Right atrium auricular region (tissue), 2 donors: ENCODE measurements around the gene AKT1. TPM values are rescaled to one million over a fixed set of nuclear protein-coding genes. Genes with fewer than 3 reads are reported as not detected.
A peak's percentile ranks its signal among the peaks of the same experiment; 100 is the strongest.

ENCODE experiments used
- DNase-seq: peaks from one replicate; pipeline ENCODE4 v3.0.0-alpha.2; 2019; ENCODE audit warnings: low spot score
- H3K27ac ChIP-seq, 2 donors: fragments of 200-600 bp; sonication (generic); 1 replicate in 1 of 2; 2 replicates in 1 of 2; pipeline ENCODE4 v1.5.1; 2016 to 2019
- H3K27me3 ChIP-seq, 2 donors: fragments of 200-600 bp; sonication (generic); one replicate each; pipeline versions ENCODE4 v1.5.1 to v1.6.0; 2017 to 2019
- H3K36me3 ChIP-seq: fragments of 200-600 bp; sonication (generic); one replicate; pipeline ENCODE4 v1.5.1; 2016
- H3K4me1 ChIP-seq, 2 donors: fragments of 200-600 bp; sonication (generic); one replicate each; pipeline versions ENCODE4 v1.5.1 to v1.6.0; 2017 to 2019
- H3K4me3 ChIP-seq, 2 donors: fragments of 200-600 bp; sonication (generic); 1 replicate in 1 of 2; 2 replicates in 1 of 2; pipeline ENCODE4 v1.5.1; 2017 to 2019; ENCODE audit warnings: mild to moderate bottlenecking in 1 of 2, moderate library complexity in 1 of 2
- H3K9me3 ChIP-seq, 2 donors: fragments of 200-600 bp; sonication (generic); one replicate each; pipeline ENCODE4 v1.5.1; 2019
- total RNA-seq, 2 donors: library from RNA; depleted of rRNA; stranded (reverse); fragments of >200 nt; gene quantifications; one replicate each; pipeline ENCODE4 v1.1.0, GENCODE V29; 2016
- TF ChIP-seq, protein P1 (sequence below), 2 donors: fragments of 200-600 bp; sonication (generic); IDR thresholded peaks; one replicate each; pipeline ENCODE4 v1.5.1; 2019; ENCODE audit warnings: antibody characterized with exemption in 2 of 2

AKT1 gene
- 10 to 100 TPM; 77.7 to 93.8 TPM for total RNA-seq

GRCh38 chr14:104794993-104795780 is at the start of gene AKT1:
AKT1 (minus strand) TSS chr14:104795748; CDS start chr14:104792643, 3,105 bp downstream.
- Histone ChIP-seq H3K4me3 (peak within 1 kb of the TSS; percentile 79 to 88), H3K4me1 (peaks cover 0 to 71% of the 10 kb centered on the region in 2 donors), H3K9me3 (no peaks in the 10 kb centered on the region), H3K36me3 (peaks cover 14% of the 10 kb centered on the region), H3K27me3 (no peaks in the 10 kb centered on the region), H3K27ac (peak within 1 kb of the TSS; percentile 88 to 96)
- TF ChIP-seq, protein P1, sequence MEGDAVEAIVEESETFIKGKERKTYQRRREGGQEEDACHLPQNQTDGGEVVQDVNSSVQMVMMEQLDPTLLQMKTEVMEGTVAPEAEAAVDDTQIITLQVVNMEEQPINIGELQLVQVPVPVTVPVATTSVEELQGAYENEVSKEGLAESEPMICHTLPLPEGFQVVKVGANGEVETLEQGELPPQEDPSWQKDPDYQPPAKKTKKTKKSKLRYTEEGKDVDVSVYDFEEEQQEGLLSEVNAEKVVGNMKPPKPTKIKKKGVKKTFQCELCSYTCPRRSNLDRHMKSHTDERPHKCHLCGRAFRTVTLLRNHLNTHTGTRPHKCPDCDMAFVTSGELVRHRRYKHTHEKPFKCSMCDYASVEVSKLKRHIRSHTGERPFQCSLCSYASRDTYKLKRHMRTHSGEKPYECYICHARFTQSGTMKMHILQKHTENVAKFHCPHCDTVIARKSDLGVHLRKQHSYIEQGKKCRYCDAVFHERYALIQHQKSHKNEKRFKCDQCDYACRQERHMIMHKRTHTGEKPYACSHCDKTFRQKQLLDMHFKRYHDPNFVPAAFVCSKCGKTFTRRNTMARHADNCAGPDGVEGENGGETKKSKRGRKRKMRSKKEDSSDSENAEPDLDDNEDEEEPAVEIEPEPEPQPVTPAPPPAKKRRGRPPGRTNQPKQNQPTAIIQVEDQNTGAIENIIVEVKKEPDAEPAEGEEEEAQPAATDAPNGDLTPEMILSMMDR (IDR thresholded peaks at IDR 0.05) = no peak
- no peak for DNase-seq

- H3K27me3 ChIP-seq = peaks cover 6 to 14% of the 10 kb centered on the region in 2 donors
- H3K36me3 ChIP-seq = no peaks in the 10 kb centered on the region
- no peak overlapping the region for H3K27ac ChIP-seq
- H3K4me3 ChIP-seq = no peak overlapping the region
- no peaks in the 10 kb centered on the region for H3K9me3 ChIP-seq
- H3K4me1 ChIP-seq = peaks cover 0 to 20% of the 10 kb centered on the region in 2 donors
- DNase-seq = no peak
- TF ChIP-seq, protein P1 (IDR thresholded peaks at IDR 0.05) = no peak
Measured at GRCh38 chr14:104845033-104845666, 49.6 kb upstream of the AKT1 start.

GRCh38 chr14:104844306-104845032 is 48.9 kb upstream of the AKT1 start:
- no peak for DNase-seq
- peaks cover 6 to 14% of the 10 kb centered on the region in 2 donors for H3K27me3 ChIP-seq

DNA sequence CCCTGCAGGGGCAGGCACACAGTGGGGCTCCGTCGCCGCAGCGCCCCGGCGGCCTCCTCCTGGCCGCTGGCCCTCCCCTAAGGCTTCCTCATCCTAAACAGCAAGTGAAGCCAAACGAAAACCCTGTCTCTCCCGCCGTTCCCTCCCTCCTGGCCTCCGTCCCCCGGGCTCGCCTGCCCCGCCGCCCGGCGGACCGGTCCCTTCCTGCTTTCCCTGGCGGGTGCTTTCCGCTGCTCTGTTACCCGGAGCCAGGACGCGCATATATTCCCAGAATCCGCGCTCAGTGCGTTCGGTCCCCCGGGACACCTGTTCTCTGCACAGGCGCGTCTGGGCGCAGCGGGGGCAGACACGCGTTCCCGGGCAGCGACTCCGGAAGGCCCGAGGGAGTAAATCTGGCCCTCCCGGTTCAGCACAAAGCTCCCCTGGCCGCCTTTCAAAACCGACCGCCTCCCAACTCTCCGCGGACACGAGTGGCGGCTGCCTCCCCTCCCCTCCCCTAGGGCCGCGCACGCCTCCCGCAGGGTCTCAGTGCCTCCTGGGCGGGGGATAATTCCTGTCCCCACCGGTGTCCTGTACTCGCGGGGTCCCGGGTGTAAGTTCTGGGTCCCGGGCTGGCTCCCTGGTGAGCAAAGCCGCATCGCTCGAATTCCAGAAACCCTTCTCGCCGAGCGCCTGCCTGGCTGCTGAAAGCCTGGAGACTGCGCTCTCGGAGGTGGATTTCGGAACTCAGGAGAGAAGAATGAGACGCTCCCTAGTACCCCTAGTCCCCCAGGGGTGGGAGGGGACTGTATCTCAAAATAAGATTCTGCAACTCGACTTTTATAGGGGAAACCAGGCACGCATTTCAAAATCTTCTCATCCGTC is 48.1 kb upstream of the AKT1 start:
- Histone ChIP-seq H3K36me3 (no peaks in the 10 kb centered on the region), H3K9me3 (no peaks in the 10 kb centered on the region), H3K27me3 (peaks cover 6 to 14% of the 10 kb centered on the region in 2 donors), H3K4me3 (peak overlapping the region; percentile 26 to 49), H3K27ac (no peak overlapping the region), H3K4me1 (peaks cover 0 to 20% of the 10 kb centered on the region in 2 donors)
- TF ChIP-seq, protein P1 (IDR thresholded peaks at IDR 0.05) = no peak
- no peak for DNase-seq

More at GRCh38 chr14:104844306-104845032, 48.9 kb upstream of the AKT1 start:
- no peaks in the 10 kb centered on the region for H3K9me3 ChIP-seq
- peak overlapping the region; percentile 26 to 49 for H3K4me3 ChIP-seq
- H3K27ac ChIP-seq = no peak overlapping the region
- TF ChIP-seq, protein P1 (IDR thresholded peaks at IDR 0.05) = no peak
- H3K36me3 ChIP-seq = no peaks in the 10 kb centered on the region
- peaks cover 0 to 20% of the 10 kb centered on the region in 2 donors for H3K4me1 ChIP-seq

- no peak for DNase-seq
- peaks cover 0 to 20% of the 10 kb centered on the region in 2 donors for H3K4me1 ChIP-seq
- peaks cover 6 to 14% of the 10 kb centered on the region in 2 donors for H3K27me3 ChIP-seq
Measured at GRCh38 chr14:104843006-104843405, 47.5 kb upstream of the AKT1 start.

More at GRCh38 chr14:104843006-104843405, 47.5 kb upstream of the AKT1 start:
- Histone ChIP-seq H3K36me3 (no peaks in the 10 kb centered on the region), H3K4me3 (peak overlapping the region in 1 of 2 donors; percentile 49), H3K9me3 (no peaks in the 10 kb centered on the region), H3K27ac (no peak overlapping the region)
- TF ChIP-seq, protein P1 (IDR thresholded peaks at IDR 0.05) = no peak
